ENCODE measurements around the gene PLD6. TPM values are rescaled to one million over a fixed set of nuclear protein-coding genes. Genes with fewer than 3 reads are reported as not detected.
A peak's percentile ranks its signal among the peaks of the same experiment; 100 is the strongest.

Gene PLD6
- total RNA-seq, 2 donors from 2014 or later, result 9.2 to 9.6 TPM

GRCh38 chr17:17156511-17156910, 49.6 kb downstream of the PLD6 start:
- no peak for DNase-seq (ENCODE audit: low spot score in 2 of 2)
- Mint-ChIP-seq H3K36me3 (peaks cover 3 to 21% of the 10 kb centered on the region in 2 donors), H3K27ac (peak overlapping the region in 1 of 2 donors; percentile 90), H3K9me3 (no peaks in the 10 kb centered on the region)
- no peak for ATAC-seq

GRCh38 chr17:17156107-17156506, 50.0 kb downstream of the PLD6 start:
- Mint-ChIP-seq H3K9me3 (no peaks in the 10 kb centered on the region), H3K36me3 (peaks cover 5 to 25% of the 10 kb centered on the region in 2 donors), H3K27ac (no peak overlapping the region)
- no peak for DNase-seq (ENCODE audit: low spot score in 2 of 2)
- no peak for ATAC-seq

GRCh38 chr17:17155568-17155967, 50.6 kb downstream of the PLD6 start:
- Mint-ChIP-seq H3K36me3 (peaks cover 5 to 26% of the 10 kb centered on the region in 2 donors), H3K27ac (no peak overlapping the region), H3K9me3 (no peaks in the 10 kb centered on the region)
- DNase-seq (ENCODE audit: low spot score in 2 of 2) (no peak), ATAC-seq (no peak)

- H3K36me3 Mint-ChIP-seq, result peaks cover 5 to 26% of the 10 kb centered on the region in 2 donors
- ATAC-seq (no peak), DNase-seq (ENCODE audit: low spot score in 2 of 2) (no peak)
- H3K27ac Mint-ChIP-seq, result peak overlapping the region in 1 of 2 donors; percentile 12
- H3K9me3 Mint-ChIP-seq, result no peaks in the 10 kb centered on the region
Observed at GRCh38 chr17:17154981-17155380, 51.2 kb downstream of the PLD6 start.

GRCh38 chr17:17154556-17154955, 51.6 kb downstream of the PLD6 start:
- Mint-ChIP-seq H3K36me3 (peaks cover 5 to 26% of the 10 kb centered on the region in 2 donors), H3K27ac (peak overlapping the region in 1 of 2 donors; percentile 12), H3K9me3 (no peaks in the 10 kb centered on the region)
- ATAC-seq (no peak), DNase-seq (ENCODE audit: low spot score in 2 of 2) (no peak)

GRCh38 chr17:17153709-17154108, 52.4 kb downstream of the PLD6 start:
- Mint-ChIP-seq H3K36me3 (peaks cover 5 to 26% of the 10 kb centered on the region in 2 donors), H3K27ac (peak overlapping the region in 1 of 2 donors; percentile 12), H3K9me3 (no peaks in the 10 kb centered on the region)
- no peak for ATAC-seq
- DNase-seq (ENCODE audit: low spot score in 2 of 2), result no peak

- Mint-ChIP-seq H3K36me3 (peaks cover 5 to 26% of the 10 kb centered on the region in 2 donors), H3K27ac (peak overlapping the region; percentile 12 to 55), H3K9me3 (no peaks in the 10 kb centered on the region)
- DNase-seq (ENCODE audit: low spot score in 2 of 2) (no peak), ATAC-seq (no peak)
Observed at GRCh38 chr17:17153071-17153470, 53.1 kb downstream of the PLD6 start.

GRCh38 chr17:17152385-17152784, 53.7 kb downstream of the PLD6 start:
- ATAC-seq, result no peak
- DNase-seq (ENCODE audit: low spot score in 2 of 2), result no peak
- peaks cover 5 to 26% of the 10 kb centered on the region in 2 donors for H3K36me3 Mint-ChIP-seq
- H3K9me3 Mint-ChIP-seq, result no peaks in the 10 kb centered on the region
- peak overlapping the region; percentile 68 to 78 for H3K27ac Mint-ChIP-seq

GRCh38 chr17:17151962-17152361, 54.2 kb downstream of the PLD6 start:
- ATAC-seq (peak; percentile 25 to 76), DNase-seq (ENCODE audit: low spot score in 2 of 2) (peak in 1 of 2 donors; percentile 28)
- H3K9me3 Mint-ChIP-seq, result no peaks in the 10 kb centered on the region
- peaks cover 5 to 26% of the 10 kb centered on the region in 2 donors for H3K36me3 Mint-ChIP-seq
- peak overlapping the region; percentile 78 to 84 for H3K27ac Mint-ChIP-seq

- H3K36me3 Mint-ChIP-seq, result peaks cover 5 to 26% of the 10 kb centered on the region in 2 donors
- no peaks in the 10 kb centered on the region for H3K9me3 Mint-ChIP-seq
- DNase-seq (ENCODE audit: low spot score in 2 of 2) (no peak), ATAC-seq (no peak)
- peak overlapping the region; percentile 78 to 84 for H3K27ac Mint-ChIP-seq
Observed at GRCh38 chr17:17151541-17151940, 54.6 kb downstream of the PLD6 start.

GRCh38 chr17:17151055-17151454, 55.1 kb downstream of the PLD6 start:
- Mint-ChIP-seq H3K27ac (peak overlapping the region; percentile 78 to 84), H3K9me3 (no peaks in the 10 kb centered on the region), H3K36me3 (peaks cover 5 to 26% of the 10 kb centered on the region in 2 donors)
- ATAC-seq (peak; percentile 75 to 78), DNase-seq (ENCODE audit: low spot score in 2 of 2) (peak in 1 of 2 donors; percentile 33)

Other genes starting within 250 kb of the PLD6 start
- gene TNFRSF13B, start 234.2 kb downstream of the PLD6 start, total RNA-seq, result not detected
- gene MPRIP, start 163.9 kb downstream of the PLD6 start, total RNA-seq, result 100 to 1,000 TPM in 1 of 2 donors, 10 to 100 TPM in 1; 67.4 to 134 TPM
- gene FLCN, start 30.8 kb upstream of the PLD6 start, total RNA-seq, result 10 to 100 TPM; 28.1 to 38.7 TPM
- 100 to 1,000 TPM in 1 of 2 donors, 10 to 100 TPM in 1; 97.4 to 126 TPM for gene COPS3, start 74.9 kb upstream of the PLD6 start, total RNA-seq
- gene NT5M, start 97.0 kb upstream of the PLD6 start, total RNA-seq, result 1 to 10 TPM; 5.8 to 6.0 TPM

All from activated naive CD4-positive, alpha-beta T cell treated with anti-CD3 and anti-CD28 coated beads, Interleukin-2, amount 50 U/mL, for 72 hours (primary cell).